CD4-positive, alpha-beta T cell treated with Interferon alpha-2 for 1 hour (primary cell): Measurements from ENCODE around the gene ANTKMT.
"Not testable (repeated sequence)": the region's sequence is repeated elsewhere in the genome, so short reads cannot be mapped to it uniquely, and the experiment has no call there.

ENCODE experiments used
- DNase-seq, 2 donors: peaks; one replicate each; pipeline ENCODE4 v3.0.0-alpha.2; 2020 to 2022

Gene ANTKMT

DNA sequence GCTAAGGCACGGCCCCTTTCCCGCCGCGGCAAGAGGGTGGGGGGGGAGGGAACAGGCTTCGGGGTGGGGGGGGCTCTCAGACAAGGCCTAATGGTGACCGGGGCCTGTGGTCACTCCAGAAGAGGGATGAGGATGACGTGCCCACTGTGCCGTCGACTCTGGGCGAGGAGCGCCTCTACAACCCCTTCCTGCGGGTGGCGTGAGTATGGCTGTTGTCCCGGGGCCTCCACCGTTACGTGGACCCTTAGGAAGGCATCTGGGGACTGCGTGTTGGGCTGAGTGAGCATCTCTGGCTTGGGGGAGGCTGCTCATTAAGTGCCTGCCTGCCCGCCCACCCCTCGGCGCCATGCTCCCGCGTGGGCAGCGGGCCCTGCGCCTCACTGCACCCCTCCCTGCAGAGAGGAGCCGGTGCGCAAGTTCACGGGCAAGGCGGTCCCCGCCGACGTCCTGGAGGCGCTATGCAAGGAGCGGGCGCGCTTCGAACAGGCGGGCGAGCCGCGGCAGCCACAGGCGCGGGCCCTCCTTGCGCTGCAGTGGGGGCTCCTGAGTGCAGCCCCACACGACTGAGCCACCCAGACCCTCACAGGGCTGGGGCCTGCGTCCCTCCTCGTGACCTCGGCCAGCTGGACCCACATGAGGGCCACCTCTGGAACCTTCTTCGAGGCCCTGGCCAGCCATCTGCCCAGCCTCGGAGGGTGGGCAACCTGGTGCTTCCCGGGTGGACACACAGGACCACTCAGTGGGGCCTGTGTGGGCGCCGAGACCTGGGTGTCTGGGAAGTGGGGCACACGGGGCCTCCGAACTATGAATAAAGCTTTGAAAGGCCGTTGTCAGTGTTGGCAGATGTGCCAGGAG is 8.2 kb downstream of the ANTKMT start:
- no peak for DNase-seq

DNA sequence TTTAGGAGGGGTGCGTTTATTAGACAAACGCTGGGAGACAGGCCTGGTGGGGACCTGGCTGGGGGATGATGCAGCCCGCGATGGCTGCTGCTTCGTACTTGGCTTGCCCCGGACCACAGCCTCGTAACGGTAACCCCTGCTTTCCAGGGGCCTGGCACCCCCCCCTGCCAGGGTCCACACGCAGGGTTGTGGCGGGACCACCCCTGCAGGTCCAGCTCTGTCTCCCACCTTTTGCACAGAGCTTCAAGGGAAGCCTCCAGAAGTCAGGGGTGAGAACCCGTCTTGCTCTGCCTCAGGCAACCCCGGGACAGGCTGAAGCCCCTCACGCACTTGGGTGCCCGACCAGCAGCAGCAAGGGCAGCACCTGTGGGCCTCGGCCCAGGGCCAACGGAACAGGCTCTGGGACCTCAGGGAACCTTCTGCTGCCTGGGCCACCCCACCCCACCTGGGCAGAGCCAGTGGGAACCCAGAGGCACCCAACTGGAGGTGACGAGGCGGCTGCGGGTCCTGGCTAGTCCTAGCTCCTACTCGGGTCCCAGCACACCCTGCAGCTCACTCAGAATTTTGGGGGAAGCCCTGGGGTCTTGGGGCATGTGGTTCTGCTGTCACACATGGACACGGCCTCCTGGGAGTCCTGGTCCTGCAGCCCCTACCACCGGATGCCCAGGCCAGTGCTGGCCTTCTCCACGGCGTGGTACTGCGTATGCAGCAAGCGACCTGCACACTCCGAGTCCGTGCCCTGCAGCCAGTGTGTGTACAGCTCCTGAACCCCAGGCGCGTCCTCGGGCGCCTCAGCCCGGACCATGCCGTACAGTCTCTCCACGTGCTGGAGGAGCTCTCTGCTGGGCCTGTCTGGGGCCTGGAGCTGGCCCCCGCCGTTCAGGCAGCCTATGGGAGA is 9.1 kb downstream of the ANTKMT start:
- no peak for DNase-seq

DNA sequence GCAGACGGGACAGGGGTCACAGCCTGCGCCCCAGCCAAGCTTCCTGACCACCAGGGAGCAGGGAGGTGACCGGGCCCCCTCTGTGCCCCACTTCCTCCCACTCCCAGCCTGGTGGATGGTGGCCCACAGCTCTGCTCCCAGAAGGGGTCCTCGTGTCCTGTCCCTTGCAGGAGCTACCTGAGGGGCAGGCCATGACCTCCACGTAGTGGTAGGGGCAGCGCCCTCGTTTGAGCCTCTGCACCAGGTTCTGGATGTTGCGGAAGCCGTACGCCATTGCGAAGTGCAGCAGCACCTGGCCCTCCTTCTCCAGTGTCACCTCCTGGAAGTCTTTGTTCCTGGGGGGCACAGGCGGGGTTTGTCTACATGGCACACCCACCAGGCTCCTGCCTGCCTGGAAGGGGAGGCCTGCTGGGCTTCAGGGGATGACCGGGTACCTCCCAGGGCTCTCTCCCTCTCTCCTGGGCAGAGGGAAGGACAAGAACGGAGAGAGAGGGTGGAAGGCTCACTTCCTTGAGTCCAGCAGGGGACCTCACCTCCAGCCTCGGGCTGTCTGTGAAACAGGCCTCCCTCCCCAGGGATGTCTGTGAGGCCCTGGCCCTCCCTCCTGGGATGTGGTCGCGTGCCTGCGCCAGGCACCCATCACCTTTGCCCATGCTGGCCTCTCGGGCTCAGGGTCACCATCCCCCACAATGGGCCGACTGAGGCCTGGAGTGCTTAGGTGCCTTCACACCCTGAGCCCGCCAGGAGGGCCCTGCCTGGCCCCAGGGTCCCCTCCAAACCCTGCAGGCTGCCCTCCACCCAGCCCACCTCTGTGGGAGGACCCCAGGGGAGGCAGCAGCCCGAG is 9.9 kb downstream of the ANTKMT start:
- DNase-seq = no peak

DNA sequence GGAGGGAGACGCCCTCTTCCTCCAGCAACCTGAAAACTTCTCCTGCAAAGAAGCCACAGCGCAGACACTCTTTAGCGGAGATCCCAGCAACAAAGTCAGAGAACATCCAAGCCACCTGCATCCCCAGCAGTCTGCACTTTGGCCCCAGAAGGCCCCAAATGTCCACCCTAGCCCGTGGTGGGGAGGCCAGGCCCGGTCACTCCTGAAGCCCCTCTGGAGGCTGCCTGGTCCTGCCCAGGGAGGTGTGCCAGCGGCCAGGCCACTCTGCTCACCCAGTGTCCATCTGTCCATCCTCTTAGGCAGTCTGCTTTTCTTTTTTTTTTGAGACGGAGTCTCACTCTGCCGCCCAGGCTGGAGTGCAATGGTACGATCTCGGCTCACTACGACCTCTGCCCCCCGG is 11.4 kb downstream of the ANTKMT start:
- DNase-seq = no peak

DNA sequence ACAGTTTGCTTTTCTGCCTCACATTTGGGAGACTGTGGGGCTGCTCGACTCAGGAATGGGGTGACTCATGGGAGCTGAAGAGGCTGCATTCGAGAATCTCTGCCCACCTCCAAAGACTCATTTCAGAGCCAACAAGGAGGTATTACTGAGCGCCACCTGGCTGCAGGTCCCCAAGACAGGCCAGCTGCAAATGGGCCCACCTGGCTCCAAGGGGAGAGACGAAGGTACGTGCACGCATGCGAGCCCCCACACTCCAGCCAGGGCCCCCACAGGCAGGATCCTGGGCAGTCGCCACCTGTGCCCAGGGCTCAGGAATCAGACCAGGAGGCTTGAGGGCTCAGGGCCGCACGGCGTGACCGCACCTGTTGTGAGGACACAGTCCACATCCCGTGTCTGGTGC is 12.0 kb downstream of the ANTKMT start:
- DNase-seq = no peak

DNA sequence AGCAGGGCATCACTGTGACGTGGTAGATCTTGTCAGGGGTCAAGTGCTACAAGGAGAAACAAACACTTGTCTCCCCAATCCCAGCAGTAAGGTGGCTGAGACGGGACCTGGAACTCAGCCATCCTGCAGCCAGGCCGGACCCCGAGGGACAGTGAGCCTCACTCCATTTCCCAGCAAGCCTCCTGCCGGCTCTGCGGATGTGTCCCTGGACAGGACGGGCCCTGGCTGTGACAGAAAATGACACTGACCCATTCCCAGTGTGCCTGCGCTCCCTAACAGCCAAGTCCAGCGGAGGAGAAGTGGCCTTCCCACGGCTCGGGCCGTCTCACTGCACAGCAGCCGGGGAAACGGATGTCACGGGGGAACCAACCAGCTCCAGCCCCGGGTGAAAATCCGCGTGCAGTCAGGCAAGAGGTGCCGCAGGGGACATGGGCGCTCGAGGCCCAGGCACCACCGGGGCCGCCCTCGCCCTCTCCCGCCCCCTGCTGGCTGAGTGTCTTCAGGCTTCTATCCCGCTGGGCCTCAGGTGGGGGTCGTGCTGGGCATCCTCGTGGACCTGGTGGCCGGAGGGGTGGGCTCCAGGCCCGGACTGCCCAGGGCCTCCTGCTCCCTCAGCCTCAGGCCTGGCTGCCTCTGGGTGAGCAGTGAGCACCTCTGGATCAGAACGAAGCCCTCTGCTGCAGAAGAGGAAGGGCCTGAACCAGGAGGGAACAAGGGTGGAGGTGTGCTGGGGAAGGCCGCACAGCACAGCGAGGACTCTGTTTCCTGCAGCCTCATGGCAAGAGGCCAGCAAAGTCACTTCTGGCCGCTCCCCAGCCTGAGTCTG is 12.6 kb downstream of the ANTKMT start:
- DNase-seq = no peak

DNA sequence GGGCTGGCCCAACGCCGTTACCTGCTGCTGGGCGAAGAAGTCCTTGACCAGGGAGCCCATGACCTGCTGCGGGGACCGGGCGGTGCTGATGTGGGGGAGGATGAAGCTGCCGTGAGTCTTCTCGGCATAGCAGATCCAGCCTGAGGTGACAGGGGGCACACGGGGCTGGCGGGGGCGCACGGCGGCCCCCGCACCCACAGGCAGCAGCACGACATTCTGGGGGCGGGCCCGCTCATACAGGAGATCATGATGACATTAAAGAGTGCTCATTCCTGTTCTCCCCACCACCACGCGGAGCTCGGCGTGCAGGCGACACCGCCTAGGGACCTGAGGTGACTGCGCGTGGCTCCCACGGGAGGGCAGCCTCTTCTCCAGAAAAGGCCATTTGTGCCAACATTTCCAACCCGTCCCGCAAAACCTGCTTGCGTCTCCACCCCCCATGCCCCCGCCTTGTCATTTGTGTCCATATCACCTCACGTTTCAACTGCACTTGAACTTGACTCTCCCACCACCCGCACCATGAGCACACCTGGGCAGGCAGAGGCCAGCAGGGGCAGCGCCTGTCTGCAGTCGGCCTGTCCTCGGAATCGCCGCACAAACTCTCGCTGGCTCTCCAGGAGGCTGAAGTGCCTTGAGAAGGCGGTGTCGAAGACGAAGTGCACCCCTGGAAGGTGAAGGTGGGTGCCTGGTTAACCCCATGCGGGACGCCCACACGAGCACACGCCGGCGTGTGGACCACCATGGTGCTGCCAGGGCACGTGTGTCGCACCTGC is 13.4 kb downstream of the ANTKMT start:
- DNase-seq = no peak

DNA sequence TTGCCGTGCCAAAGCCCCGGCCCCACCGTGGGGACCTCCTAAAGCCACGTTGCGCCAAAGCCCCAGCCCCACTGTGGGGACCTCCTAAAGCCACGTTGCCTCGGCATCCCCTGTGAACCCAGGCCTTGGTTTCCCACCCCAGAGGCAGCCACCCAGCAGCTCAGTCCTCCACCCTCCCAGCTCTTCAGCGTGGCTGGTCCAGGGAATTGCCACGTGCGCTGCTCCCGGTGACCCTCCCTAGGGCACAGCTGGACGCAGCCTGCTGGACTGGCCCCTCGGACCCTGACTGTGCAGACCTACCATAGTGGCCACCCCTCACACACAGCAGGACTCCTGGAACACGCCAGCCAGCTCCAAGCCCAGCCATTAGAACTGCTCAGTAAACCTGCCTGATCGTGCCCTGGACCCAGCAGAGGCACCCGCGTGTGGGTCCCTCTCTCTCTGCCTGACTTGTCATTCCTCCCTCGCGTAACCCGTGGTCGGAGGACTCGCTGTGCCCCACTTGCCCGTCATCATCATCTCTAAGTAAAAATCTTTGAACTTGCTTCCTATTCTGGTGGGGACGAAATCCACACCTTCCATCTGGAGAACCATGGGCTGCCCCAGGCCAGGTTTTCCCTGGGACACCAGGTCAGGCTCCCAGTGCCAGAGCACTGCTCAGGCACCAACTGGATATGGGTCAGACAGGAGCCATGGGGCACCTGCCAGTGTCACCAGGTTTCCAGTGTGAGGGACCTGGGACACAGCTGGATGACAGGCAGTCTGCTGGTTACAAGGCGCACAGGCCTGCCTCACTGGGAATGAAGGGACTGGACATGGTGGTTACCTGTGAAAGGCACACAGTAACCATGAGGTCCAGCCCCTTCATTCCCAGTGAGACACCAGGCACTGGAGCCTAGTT is 14.3 kb downstream of the ANTKMT start:
- no peak for DNase-seq

DNA sequence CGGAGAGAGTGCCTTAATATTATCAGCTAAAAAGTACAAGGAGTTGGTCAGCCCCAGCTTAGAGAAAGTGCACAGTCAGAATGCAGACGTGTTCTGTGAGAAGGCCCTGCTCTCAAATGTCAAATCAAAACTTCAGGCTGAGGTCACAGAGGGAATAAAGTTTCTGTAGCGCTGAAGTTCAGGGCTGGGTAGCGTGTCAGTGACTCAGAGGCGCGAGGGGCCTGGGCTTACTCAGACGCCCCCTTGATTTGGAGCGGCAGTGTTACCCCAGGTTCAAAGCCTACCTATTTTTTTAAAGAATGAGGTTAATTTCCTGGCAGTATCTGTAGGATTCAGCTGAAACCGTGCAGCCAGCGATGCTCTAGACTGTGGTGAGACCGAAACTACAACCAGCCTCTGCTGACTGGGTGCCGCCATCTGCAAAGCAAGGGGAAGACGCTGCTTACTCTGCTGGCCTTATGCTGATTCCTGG is 15.1 kb downstream of the ANTKMT start:
- no peak for DNase-seq

DNA sequence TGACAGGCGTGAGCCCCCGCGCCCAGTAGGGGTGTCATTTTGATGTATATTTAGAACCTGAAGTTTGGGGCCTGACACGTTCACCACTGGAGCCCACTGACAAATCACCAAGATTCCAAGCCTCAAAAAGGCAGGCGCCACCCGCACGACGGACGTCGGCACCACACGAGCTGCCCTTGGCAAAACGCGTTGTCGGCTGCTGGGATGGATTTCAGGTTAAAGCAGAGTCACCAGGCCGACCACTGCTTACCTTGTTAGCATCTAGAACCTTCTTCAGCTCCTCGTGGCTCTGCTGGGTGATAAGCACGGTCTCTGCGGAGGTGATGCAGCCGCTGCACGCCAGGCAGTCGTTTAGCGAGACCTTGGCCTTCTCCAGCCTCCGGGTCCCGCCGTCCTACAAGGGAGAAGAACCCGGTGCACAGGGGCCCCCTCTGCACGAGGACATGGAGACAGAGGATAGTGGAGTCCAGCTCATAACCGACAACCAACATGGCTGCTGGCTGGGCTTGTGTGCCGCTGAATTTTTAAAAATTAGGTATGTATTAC is 16.1 kb downstream of the ANTKMT start:
- DNase-seq = no peak

DNA sequence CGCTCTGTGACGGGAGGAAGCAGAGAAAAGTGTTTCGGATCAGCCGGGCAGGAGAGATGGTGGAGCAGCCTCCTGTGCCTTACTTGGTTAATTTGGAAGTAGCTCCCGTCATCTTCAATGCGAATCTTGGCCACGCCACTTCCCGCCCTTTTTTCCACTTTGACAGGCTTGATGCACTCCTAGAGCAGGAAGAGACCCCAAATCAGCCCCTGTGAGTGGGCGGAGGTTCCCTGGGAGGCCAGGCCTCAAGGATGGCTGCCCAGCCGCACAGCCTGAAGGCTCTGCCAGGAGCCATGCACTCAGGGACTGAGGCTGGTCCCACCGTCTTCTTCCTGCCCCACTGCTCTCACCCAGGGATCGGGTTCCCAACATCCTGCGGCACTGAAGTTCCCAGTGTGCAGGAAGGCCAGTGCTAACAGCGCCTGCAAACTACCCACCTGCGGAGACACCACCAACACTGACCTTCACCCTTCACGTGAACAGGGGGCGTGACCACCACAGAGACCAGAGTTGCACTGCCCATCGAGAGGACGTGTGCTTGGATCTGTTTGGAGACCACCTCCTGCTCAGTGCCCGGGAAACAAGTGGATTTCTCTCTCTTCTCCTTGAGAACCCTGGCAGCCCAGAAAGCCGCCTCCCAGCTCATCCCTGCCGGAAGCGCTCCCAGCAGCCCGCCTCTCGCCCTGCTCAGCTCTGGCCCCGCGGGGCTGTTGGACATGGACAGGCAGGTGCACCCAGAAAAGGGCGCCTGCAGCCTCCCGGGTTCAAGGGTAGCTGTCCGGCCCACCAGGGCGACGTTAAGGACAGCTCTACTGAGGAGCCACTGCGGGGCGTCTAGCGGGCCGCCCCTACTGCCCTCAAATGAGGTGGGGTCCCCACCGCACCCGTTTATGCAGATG is 18.9 kb downstream of the ANTKMT start:
- DNase-seq = no peak

DNA sequence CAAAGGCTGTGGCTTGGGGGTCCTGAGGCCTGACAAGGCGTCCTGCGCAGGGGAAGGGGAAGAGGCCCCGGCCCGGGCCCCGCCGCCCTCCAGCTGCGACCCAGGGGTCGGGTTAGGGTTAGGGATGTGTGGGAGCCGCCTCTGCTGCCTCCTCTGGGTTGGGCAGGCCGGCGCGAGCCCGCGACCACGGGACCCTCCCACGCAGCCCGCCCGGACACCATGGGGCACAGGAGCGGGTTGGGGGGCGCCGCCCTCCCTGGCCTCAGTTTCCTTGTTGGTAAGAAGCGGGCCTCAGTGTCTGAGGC is 19.5 kb downstream of the ANTKMT start:
- no peak for DNase-seq

DNA sequence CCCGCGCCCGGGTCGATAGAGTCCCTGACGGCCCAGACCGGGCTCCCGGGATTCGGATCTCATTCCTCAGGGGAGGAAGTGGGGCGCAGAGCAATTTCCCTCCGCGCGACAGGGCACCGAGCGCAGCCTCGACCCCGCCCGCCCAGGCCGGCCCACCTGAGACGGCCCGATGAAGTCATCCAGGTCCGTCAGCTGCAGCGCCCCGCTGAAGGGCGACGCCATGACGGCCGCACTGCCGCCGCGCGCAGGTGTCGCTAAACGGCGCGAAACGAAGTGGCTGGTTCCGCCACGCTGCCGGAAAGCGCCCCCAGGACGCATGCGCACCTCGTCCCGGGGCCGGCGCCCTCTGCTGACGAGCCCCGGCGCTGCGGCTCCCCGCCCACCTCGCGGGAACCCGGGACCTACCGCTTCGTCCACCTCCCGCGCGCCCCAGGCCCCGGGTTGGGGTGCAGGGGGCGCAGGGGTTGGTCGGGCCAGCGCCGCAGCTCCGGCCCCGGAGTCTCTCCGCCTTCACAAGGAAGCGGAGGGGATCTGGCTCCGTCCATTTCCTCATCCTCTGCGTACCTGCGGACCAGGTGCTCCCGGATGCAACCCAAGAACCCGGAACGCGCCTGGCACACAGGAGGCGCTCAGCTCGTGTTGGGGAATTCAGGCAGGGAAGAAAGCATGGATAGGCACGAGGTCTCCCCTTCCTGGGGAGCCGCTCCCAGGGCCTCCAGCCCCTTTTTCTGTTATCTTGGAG is 20.0 kb downstream of the ANTKMT start, which contains the start of gene CIAO3:
Gene CIAO3, minus strand, starts transcription at position 234 of the 742 bp plus-strand sequence. Its CDS starts 12 bp downstream, at position 222.
- peak; percentile 87 to 93 for DNase-seq

DNA sequence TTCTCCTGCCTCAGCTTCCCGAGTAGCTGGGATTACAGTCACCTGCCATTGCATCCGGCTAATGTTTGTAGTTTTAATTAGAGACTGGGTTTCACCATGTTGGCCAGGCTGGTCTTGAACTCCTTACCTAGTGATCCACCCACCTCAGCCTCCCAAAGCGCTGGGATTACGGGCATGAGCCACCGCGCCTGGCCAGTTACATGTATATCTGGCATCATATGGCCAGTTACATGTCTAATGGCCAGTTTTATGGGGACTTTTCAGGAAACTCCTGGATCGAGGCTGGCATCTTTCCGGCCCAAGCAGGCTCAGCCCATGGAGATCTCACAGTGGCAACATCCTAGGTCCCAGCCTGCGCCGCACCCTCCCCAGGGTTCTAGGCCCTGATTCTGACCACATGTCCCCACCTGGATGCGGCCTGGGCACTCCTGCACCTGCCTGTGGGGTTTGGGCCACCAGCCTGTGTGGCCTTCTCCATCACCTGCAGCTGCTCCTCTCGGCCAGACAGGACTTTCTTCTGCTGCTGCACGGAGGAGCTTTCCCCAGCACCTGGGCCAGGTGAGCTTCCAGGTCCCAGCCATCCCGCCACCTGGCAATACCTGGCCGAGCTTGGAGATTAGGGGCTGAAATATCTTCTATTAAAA is 21.2 kb downstream of the ANTKMT start:
- no peak for DNase-seq

DNA sequence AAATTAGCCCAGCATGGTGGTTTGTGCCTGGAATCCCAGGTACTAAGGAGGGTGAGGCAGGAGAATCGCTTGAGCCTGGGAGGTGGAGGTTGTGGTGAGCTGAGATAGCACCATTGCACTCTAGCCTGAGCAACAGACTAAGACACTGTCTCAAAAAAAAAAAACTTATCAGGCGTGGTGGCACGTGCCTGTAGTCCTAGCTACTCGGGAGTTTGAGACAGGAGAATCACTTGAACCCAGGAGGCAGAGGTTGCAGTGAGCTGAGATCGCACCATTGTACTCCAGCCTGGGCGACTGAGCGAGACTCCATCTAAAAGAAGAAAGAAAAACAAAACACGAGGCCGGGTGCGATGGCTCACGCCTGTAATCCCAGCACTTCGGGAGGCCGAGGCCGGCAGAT is 21.9 kb downstream of the ANTKMT start:
- not testable (repeated sequence) for DNase-seq

DNA sequence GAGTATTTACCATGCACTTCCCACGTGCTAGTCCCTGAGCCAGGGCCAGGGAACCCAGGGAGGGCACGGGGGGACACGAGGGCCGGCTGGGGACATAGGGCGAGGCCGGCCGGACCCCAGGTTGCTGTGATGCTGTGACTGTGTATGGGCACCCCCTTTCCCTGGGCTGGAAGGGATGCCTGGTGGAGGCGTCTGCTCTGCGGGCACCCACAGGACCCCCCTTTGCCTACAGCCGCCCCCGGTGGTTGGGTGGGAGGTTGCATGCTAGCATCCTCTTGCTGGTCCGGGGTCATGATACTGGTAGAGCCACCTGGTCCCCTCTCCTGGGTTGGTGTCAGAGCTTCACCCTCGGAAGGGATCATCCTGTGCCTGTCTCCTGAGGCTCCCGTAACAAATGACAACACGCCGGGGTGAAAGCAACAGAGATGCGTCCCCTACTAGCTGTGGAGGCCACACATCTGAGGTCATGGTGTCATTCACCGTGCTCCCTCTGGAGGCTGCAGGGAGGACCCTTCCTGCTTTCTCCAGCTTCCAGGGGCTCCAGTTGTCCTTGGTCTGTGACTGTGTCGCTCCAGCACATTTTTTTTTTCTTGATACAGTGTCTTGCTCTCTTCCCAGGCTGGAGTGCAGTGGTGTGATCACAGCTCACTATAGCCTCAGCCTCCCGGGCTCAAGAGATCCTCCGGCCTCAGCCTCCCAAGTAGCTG is 23.0 kb downstream of the ANTKMT start:
- no peak for DNase-seq

DNA sequence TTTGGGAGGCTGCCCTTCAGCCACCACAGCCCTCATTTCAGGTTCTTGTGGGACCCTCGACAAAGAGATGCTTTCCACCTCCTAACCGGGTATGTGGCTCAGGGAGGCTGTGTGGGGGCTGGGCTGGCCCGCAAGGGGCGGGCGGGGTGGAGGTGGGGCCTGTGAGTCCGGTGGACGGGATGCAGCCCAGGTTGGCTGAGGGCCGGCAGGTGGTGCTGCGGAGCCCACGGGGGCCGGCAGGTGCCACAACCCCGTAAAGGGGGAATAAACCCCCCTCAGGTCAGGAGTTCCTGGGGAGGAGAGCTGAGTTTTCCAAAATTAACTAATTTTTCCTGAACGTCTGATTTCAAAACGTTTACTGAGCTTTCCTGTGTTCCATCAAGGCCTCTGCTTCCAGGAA is 24.8 kb downstream of the ANTKMT start:
- no peak for DNase-seq
